ENCODE data around the gene C12orf50. TPM values are rescaled to one million over a fixed set of nuclear protein-coding genes. Genes with fewer than 3 reads are reported as not detected.

The C12orf50 gene
- polyA plus RNA-seq, 1 donor from 2014 or later, result 0.30 TPM

DNA sequence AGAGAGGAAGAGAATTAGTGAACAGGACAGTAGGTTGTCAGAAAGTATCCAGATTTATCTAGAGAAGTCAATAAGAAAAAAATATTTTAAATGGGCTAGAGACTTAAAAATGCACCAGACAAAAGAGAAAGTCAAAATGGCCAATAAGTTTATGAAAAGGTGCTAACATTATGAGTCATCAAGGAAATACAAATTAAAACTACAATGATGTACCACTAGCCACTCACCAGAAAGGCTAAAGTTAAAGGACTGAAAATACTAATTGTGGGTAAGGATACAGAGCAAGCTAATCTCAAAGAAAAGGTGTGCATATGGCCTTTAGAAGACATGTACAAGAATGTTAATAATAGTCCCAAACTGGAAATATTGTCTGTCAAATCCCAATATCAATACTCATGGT is 37.7 kb downstream of the C12orf50 start:
- no peaks in the 10 kb centered on the region for H3K36me3 ChIP-seq (ENCODE audit: insufficient read depth, low read length)
- no peak overlapping the region for H3K9ac ChIP-seq (ENCODE audit: low read length)
- no peak overlapping the region for H2AFZ ChIP-seq (ENCODE audit: low read depth, low read length)
- no peaks in the 10 kb centered on the region for H3K9me2 ChIP-seq (ENCODE audit: insufficient read depth, low read length)
- no peaks in the 10 kb centered on the region for H3K27me3 ChIP-seq (ENCODE audit: insufficient read depth, low read depth, low read length)
- H3K9me3 ChIP-seq (ENCODE audit: low read length), result no peaks in the 10 kb centered on the region
- no peak overlapping the region for H3K4me3 ChIP-seq (ENCODE audit: low read length)
- H3K4me2 ChIP-seq (ENCODE audit: low read length), result no peak overlapping the region
- H4K20me1 ChIP-seq (ENCODE audit: insufficient read depth), result no peaks in the 10 kb centered on the region
- H3F3A ChIP-seq (ENCODE audit: insufficient read depth, low read length, poor library complexity, severe bottlenecking), result no peaks in the 10 kb centered on the region
- H3K27ac ChIP-seq (ENCODE audit: low read length), result no peak overlapping the region
- no peaks in the 10 kb centered on the region for H3K79me2 ChIP-seq (replicated peaks; ENCODE audit: insufficient read depth, low read length)
- no peak for TF ChIP-seq RAD21 (conservative IDR thresholded peaks at IDR 0.05)
- TF ChIP-seq SMC3 (conservative IDR thresholded peaks at IDR 0.05; ENCODE audit: poor library complexity), result no peak
- TF ChIP-seq MXI1 (conservative IDR thresholded peaks at IDR 0.05; ENCODE audit: poor library complexity, severe bottlenecking), result no peak
- no peak for TF ChIP-seq EP300 (conservative IDR thresholded peaks at IDR 0.05; ENCODE audit: poor library complexity, severe bottlenecking)
- TF ChIP-seq TAF1 (IDR thresholded peaks at IDR 0.05; ENCODE audit: low read depth), result no peak
- TF ChIP-seq POLR2AphosphoS5 (IDR thresholded peaks at IDR 0.05), result no peak
- TF ChIP-seq EZH2 (IDR thresholded peaks at IDR 0.05; ENCODE audit: borderline replicate concordance, insufficient read depth, low read length, poor library complexity, severe bottlenecking), result no peak
- TF ChIP-seq CTCF (IDR thresholded peaks at IDR 0.05; ENCODE audit: poor library complexity, severe bottlenecking), result no peak

GRCh38 chr12:87988534-87988933 is 40.7 kb downstream of the C12orf50 start:
- Histone ChIP-seq H3K9ac (ENCODE audit: low read length) (no peak overlapping the region), H4K20me1 (ENCODE audit: insufficient read depth) (no peaks in the 10 kb centered on the region), H3K79me2 (replicated peaks; ENCODE audit: insufficient read depth, low read length) (no peaks in the 10 kb centered on the region), H3K4me3 (ENCODE audit: low read length) (no peak overlapping the region), H3K4me2 (ENCODE audit: low read length) (no peak overlapping the region), H2AFZ (ENCODE audit: low read depth, low read length) (no peak overlapping the region), H3K27ac (ENCODE audit: low read length) (no peak overlapping the region), H3K9me3 (ENCODE audit: low read length) (no peaks in the 10 kb centered on the region), H3K36me3 (ENCODE audit: insufficient read depth, low read length) (no peaks in the 10 kb centered on the region), H3K27me3 (ENCODE audit: insufficient read depth, low read depth, low read length) (no peaks in the 10 kb centered on the region), H3K9me2 (ENCODE audit: insufficient read depth, low read length) (no peaks in the 10 kb centered on the region), H3F3A (ENCODE audit: insufficient read depth, low read length, poor library complexity, severe bottlenecking) (no peaks in the 10 kb centered on the region)
- TF ChIP-seq, protein P1, sequence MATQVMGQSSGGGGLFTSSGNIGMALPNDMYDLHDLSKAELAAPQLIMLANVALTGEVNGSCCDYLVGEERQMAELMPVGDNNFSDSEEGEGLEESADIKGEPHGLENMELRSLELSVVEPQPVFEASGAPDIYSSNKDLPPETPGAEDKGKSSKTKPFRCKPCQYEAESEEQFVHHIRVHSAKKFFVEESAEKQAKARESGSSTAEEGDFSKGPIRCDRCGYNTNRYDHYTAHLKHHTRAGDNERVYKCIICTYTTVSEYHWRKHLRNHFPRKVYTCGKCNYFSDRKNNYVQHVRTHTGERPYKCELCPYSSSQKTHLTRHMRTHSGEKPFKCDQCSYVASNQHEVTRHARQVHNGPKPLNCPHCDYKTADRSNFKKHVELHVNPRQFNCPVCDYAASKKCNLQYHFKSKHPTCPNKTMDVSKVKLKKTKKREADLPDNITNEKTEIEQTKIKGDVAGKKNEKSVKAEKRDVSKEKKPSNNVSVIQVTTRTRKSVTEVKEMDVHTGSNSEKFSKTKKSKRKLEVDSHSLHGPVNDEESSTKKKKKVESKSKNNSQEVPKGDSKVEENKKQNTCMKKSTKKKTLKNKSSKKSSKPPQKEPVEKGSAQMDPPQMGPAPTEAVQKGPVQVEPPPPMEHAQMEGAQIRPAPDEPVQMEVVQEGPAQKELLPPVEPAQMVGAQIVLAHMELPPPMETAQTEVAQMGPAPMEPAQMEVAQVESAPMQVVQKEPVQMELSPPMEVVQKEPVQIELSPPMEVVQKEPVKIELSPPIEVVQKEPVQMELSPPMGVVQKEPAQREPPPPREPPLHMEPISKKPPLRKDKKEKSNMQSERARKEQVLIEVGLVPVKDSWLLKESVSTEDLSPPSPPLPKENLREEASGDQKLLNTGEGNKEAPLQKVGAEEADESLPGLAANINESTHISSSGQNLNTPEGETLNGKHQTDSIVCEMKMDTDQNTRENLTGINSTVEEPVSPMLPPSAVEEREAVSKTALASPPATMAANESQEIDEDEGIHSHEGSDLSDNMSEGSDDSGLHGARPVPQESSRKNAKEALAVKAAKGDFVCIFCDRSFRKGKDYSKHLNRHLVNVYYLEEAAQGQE (IDR thresholded peaks at IDR 0.05; ENCODE audit: borderline replicate concordance), result no peak
- no peak for TF ChIP-seq EP300 (conservative IDR thresholded peaks at IDR 0.05; ENCODE audit: poor library complexity, severe bottlenecking)
- peak; percentile 15 for TF ChIP-seq POLR2AphosphoS5 (IDR thresholded peaks at IDR 0.05)
- TF ChIP-seq MXI1 (conservative IDR thresholded peaks at IDR 0.05; ENCODE audit: poor library complexity, severe bottlenecking), result no peak
- no peak for TF ChIP-seq RAD21 (conservative IDR thresholded peaks at IDR 0.05)
- TF ChIP-seq TAF1 (IDR thresholded peaks at IDR 0.05; ENCODE audit: low read depth), result no peak
